GM21447 (cell line): ENCODE results near the gene POU6F2.
"Not testable (repeated sequence)": the region's sequence is repeated elsewhere in the genome, so short reads cannot be mapped to it uniquely, and the experiment has no call there.

Source experiments
- ATAC-seq: cut with Tn5 transposase; IDR thresholded peaks from one replicate; pipeline ENCODE4 v1.9.1; 2021; ENCODE audit not compliant: unreplicated experiment

Gene POU6F2

GRCh38 chr7:39183796-39184195 lies 206.1 kb downstream of the POU6F2 start:
- ATAC-seq, result no peak

GRCh38 chr7:39184391-39184790 lies 206.7 kb downstream of the POU6F2 start:
- ATAC-seq, result no peak

DNA sequence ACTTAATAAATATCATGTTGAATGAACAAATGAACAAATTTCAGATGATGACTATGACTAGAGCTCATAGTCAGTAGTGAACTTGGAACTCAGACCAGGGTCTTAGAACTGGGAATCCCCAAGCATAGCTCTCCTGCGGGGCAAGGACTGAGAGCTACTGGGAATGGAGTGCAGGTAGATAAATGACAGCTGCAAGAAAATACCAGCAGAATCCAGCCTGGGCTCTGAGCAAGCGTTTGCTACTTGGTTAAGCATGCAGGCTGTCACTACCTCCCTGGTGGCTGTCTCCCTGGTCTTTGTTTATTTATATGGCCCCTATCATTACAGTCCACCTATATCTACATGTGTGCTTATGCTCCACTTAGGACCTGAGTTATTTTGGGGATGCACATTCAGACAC lies 208.4 kb downstream of the POU6F2 start:
- no peak for ATAC-seq

DNA sequence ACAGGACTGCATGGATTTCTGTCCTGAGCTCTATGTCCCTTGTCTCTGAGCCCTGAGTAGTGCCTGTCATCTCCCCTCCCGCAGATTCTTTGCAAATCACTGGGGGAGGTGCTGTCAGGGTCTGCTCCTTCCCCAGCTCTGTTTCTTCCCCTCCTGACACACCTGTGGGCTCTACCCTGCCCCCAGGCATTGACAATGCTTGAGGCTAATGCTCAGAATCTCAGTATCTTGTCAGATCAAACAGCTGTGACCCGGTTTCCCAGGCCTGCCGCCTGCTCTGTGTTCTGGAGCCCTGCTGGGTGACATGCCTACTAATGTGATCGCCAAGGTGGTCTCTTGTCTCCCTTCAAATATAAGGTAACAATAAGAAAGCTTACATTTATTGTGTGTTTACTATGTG lies 209.0 kb downstream of the POU6F2 start:
- no peak for ATAC-seq

DNA sequence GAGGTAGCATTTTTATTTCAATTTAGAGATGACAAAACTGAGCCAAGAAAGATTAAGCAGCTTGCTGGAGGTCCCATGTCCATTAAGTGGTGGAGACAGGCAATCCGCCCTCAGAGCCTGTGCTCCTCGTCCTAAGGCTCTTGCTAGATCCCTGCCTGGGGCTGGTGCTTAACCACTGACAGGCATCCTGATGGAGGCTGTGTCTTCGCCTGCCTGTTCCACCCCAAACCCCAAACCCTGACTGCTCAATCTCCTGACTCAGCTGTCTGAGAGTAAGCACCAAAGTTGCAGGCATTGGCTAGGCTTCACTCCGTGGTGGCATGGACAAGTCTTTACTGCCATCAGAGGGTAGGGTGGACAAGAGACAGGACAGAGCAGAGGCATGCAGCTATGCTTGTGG lies 209.4 kb downstream of the POU6F2 start:
- ATAC-seq, result no peak

GRCh38 chr7:39192476-39192875 lies 214.8 kb downstream of the POU6F2 start:
- no peak for ATAC-seq

GRCh38 chr7:39194388-39194787 lies 216.7 kb downstream of the POU6F2 start:
- not testable (repeated sequence) for ATAC-seq

- no peak for ATAC-seq
Observed at GRCh38 chr7:39195967-39196366, 218.3 kb downstream of the POU6F2 start.

DNA sequence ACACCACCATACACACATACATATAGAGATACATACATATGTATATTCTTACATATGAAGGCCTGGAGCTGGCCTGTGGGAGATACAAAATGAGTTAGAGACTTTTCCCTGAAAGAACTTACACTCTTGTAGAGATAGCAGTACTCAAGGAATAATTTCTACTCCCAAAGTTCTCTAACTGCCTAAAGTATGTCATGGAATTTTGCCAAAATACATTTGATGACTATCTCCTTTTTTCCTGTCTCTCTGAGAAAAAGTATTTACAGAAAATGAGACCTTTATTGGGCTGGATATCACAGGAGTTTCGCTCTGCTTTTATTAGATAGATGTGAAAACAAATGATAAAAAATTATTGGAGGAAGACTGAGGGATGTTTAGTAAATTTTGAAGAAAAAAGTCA lies 220.1 kb downstream of the POU6F2 start:
- ATAC-seq, result no peak

DNA sequence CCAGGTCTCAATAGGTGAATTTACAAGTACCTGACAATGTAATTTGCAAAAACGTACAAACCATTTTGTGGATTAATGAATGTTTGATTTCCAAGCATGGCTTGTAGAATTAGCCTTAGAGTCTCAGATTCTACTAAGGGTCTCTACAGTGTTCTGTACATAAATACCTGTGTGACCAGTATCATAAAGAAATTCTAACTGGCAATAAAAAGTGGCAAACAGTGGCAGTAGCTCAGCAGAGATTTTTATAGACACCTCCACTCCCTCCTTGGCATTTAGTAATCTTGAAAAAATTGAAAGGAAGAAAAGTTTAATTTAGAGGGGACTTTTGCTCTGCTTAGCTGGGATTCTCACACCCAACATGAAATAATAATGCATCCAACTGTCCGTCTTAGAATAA lies 220.8 kb downstream of the POU6F2 start:
- ATAC-seq, result no peak

DNA sequence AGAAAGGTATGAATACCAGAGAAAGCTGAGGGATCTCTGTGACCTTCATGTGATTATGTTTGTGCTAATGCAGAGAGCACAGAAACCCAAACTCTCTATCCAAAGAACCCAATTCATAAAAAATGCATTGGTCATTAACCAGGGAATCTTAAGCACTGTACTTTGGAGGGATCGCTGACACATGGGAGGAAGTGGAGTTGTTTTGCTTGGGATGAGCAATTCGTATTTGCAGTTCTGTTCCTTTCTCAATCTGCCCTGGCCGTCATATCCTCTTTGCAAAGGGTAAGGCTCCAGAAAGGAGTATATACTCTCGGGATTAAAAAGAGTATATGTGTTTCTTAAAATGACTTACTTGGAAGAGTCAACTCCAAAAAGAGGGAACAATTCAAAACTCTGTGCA lies 221.3 kb downstream of the POU6F2 start:
- no peak for ATAC-seq

- ATAC-seq, result no peak
Observed at GRCh38 chr7:39199951-39200350, 222.2 kb downstream of the POU6F2 start.

DNA sequence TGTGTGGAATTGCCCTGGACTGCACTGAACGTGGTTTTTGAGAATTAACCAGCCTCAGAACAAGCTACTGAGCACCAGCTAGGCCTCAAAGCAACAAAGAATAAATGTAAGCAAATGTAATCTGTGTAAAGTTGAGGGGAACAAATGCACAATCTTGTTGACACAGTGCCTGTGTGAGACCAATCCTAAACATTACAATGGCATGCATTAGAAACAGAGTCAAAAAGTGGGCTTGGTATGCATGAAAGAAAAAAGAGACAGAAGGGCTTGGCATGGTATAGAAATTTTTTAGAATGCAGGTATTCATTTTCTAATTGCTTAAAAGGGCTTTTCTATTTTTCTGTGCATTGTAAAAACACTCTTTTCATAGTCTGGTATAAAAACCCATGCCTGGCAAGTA lies 224.3 kb downstream of the POU6F2 start:
- ATAC-seq, result no peak

- no peak for ATAC-seq
Observed at GRCh38 chr7:39210362-39210761, 232.7 kb downstream of the POU6F2 start.

GRCh38 chr7:39211581-39211980 lies 233.9 kb downstream of the POU6F2 start:
- no peak for ATAC-seq

- no peak for ATAC-seq
Observed at GRCh38 chr7:39212876-39213275, 235.2 kb downstream of the POU6F2 start.

GRCh38 chr7:39217783-39218182 lies 240.1 kb downstream of the POU6F2 start:
- no peak for ATAC-seq

- no peak for ATAC-seq
Observed at GRCh38 chr7:39219869-39220268, 242.2 kb downstream of the POU6F2 start.

GRCh38 chr7:39221901-39222300 lies 244.2 kb downstream of the POU6F2 start:
- no peak for ATAC-seq

GRCh38 chr7:39228946-39229345 lies 251.2 kb downstream of the POU6F2 start:
- no peak for ATAC-seq

DNA sequence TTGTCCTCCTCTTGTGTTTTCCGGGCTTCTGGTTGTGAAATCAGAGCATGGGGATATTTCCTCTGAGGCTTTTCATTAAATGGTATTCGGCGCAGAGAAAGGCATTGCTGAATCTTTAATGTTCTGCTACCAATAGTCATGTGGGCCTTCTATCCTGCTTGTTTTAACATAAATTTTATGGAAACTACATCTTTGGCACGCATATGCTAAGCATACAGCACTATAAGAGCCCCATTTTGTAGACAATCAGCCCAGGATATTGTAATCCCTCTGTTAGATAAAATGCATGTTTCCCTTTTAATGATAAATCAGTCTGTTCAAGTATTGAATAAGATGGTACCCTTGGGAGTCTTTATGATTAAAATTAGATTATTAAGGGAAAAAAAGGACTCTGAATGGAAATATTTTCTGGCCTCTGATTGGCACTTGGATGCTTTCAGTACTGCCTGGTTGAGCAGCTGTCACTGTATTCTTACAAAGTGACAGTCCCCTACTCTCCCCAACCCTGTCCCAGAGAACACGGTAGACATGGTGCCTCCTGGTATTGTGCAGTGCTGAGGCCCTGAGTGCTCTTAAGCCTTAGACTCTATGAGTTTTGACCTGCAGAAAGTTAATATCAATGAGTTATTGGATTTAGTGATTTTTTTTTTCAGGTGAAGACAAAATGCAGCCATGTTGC lies 256.3 kb downstream of the POU6F2 start:
- ATAC-seq, result no peak

- no peak for ATAC-seq
Observed at GRCh38 chr7:39238234-39238869, 260.6 kb downstream of the POU6F2 start.

DNA sequence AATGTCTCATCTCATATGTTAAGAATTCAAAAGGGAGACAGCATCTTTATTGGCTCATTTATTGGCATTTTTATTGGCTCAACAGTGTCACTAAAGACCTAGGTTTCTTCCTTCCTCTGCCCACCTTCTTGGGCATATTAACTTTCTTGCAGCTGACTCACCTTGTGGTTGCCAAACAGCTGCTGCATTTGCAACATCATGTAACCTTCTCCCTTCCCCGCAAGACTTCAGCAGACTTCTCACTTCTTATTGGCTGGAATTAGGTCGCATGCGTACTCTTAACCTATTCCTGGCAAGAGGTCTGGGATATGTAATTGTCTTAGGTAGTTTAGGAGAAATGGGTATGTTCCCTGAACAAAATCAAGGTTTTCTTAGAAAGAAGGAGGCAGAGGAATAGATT lies 263.2 kb downstream of the POU6F2 start:
- no peak for ATAC-seq
